Thyroid gland (tissue), 4 donors: Measurements from ENCODE around the gene PDP2.

Source experiments
- CTCF ChIP-seq, 6 experiments: fragments of 200-600 bp in 3 of 6; fragments of 450-650 bp in 3 of 6; sonication (generic) in 3 of 6; IDR thresholded peaks; one replicate each; pipeline ENCODE4 v1.5.1; 2016 to 2019; ENCODE audit warnings: antibody characterized with exemption in 6 of 6, mild to moderate bottlenecking in 2 of 6, inconsistent platforms in 1 of 6, moderate library complexity in 1 of 6
- POLR2A ChIP-seq, 2 donors: fragments of 450-650 bp; IDR thresholded peaks; one replicate each; pipeline ENCODE4 v1.6.1; 2017; ENCODE audit warnings: antibody characterized with exemption in 2 of 2, mild to moderate bottlenecking in 2 of 2, moderate library complexity in 1 of 2

- TF ChIP-seq CTCF (IDR thresholded peaks at IDR 0.05) (no peak), POLR2A (IDR thresholded peaks at IDR 0.05) (no peak)
These were observed 37.5 kb upstream of the PDP2 start for GRCh38 chr16:66842765-66843164.
